ENCODE results near the gene REM1.

Gene REM1

DNA sequence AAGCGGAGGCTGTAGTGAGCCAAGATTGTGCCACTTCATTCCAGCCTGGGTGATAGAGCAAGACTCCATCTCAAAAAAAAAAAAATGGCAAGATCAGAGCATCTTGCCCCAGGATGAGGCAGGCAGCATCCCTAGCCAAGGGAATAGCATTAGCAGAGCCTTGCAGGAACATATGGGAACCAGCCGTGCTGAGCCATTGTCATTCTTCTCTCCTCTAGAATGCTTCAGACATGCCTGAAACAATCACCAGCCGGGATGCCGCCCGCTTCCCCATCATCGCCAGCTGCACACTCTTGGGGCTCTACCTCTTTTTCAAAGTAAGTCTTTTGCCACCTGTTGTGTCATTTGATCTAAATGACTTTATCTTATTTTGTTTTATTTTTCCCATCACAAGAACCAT is 52.2 kb downstream of the REM1 start:
- no peak for DNase-seq
